OCI-LY1 (cell line): ENCODE measurements around the gene HCK.

Experiments
- H2AFZ ChIP-seq: fragments of 200-600 bp; sonication (generic), shearing (Covaris generic); 2 replicates; pipeline ENCODE4 v1.6.0; 2014; ENCODE audit warnings: antibody characterized with exemption, mild to moderate bottlenecking, low read length
- H3F3A ChIP-seq: fragments of 200-600 bp; sonication (generic), shearing (Covaris generic); 2 replicates; pipeline ENCODE4 v1.6.0; 2014; ENCODE audit warnings: mild to moderate bottlenecking, antibody characterized with exemption, low read length, moderate library complexity; ENCODE audit not compliant: insufficient read depth
- H3K27ac ChIP-seq: fragments of 200-600 bp; sonication (generic); 2 replicates; pipeline ENCODE4 v1.5.1; 2014; ENCODE audit warnings: low read length, mixed run types, mild to moderate bottlenecking, low read depth; ENCODE audit not compliant: poor library complexity, severe bottlenecking
- H3K27me3 ChIP-seq: fragments of 200-600 bp; sonication (generic); 2 replicates; pipeline ENCODE4 v1.6.0; 2014; ENCODE audit warnings: antibody characterized with exemption, mild to moderate bottlenecking, low read length, moderate library complexity; ENCODE audit not compliant: insufficient read depth
- H3K36me3 ChIP-seq: fragments of 200-600 bp; sonication (generic); 2 replicates; pipeline ENCODE4 v1.6.1; 2014; ENCODE audit warnings: mild to moderate bottlenecking, antibody characterized with exemption, low read length, moderate library complexity, mixed read lengths; ENCODE audit not compliant: insufficient read depth
- H3K4me1 ChIP-seq: fragments of 200-600 bp; sonication (generic); 2 replicates; pipeline ENCODE4 v1.5.1; 2014; ENCODE audit warnings: mild to moderate bottlenecking, low read length, moderate library complexity; ENCODE audit not compliant: insufficient read depth, severe bottlenecking
- H3K4me2 ChIP-seq: fragments of 200-600 bp; sonication (generic), shearing (Covaris generic); 2 replicates; pipeline ENCODE4 v1.6.1; 2014; ENCODE audit warnings: low read length
- H3K4me3 ChIP-seq: fragments of 200-600 bp; sonication (generic); 2 replicates; pipeline ENCODE4 v1.5.1; 2014; ENCODE audit warnings: low read length, low read depth, mild to moderate bottlenecking, mixed read lengths; ENCODE audit not compliant: poor library complexity, severe bottlenecking
- H3K79me2 ChIP-seq: fragments of 200-600 bp; shearing (Covaris generic); 2 replicates; pipeline ENCODE4 v1.6.1; 2016; ENCODE audit warnings: mixed run types, low read length, mixed read lengths; ENCODE audit not compliant: insufficient read depth
- H3K9ac ChIP-seq: fragments of 200-600 bp; sonication (generic), shearing (Covaris generic); 2 replicates; pipeline ENCODE4 v1.6.1; 2014; ENCODE audit warnings: mild to moderate bottlenecking, low read length, mixed read lengths
- H3K9me2 ChIP-seq: fragments of 200-600 bp; sonication (generic), shearing (Covaris generic); 2 replicates; pipeline ENCODE4 v1.6.1; 2014; ENCODE audit warnings: low read depth, mild to moderate bottlenecking, low read length, mixed read lengths
- H3K9me3 ChIP-seq: fragments of 200-600 bp; shearing (Covaris generic); 2 replicates; pipeline ENCODE4 v1.6.1; 2014; ENCODE audit warnings: low read length, mixed read lengths
- H4K20me1 ChIP-seq: fragments of 200-600 bp; sonication (generic), shearing (Covaris generic); 2 replicates; pipeline ENCODE4 v1.6.0; 2016; ENCODE audit warnings: mild to moderate bottlenecking, low read length; ENCODE audit not compliant: insufficient read depth
- EZH2 ChIP-seq: fragments of 200-600 bp; sonication (generic), shearing (Covaris generic); IDR thresholded peaks from 2 replicates; pipeline ENCODE4 v1.8.0; 2017; ENCODE audit warnings: borderline replicate concordance, mixed run types, mild to moderate bottlenecking, antibody characterized with exemption, low read length, moderate library complexity, mixed read lengths
- TF ChIP-seq, protein P1 (sequence below): fragments of 200-600 bp; sonication (generic), shearing (Covaris generic); IDR thresholded peaks from 2 replicates; pipeline ENCODE4 v1.5.1; 2017; ENCODE audit warnings: mild to moderate bottlenecking, antibody characterized with exemption, low read length, moderate library complexity, mixed read lengths

HCK gene

DNA sequence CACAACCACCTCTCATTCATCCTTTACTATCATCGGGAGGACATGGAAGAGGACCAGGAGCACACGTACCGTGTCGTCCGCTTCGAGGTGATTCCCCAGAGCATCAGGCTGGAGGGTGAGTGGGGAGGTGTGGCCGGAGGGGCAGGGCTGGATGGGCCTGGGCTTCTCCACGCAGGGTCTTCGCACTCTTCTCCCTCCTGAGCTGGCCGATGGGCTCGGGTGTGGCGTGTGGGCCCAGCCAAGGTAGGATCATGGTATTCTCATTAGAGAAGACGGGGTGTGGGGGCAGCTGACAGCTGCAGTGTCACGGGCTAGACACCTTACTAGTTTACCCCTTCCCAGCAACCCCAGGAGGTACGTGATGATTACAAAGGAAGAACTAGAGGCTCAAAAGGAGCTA lies 90.9 kb downstream of the HCK start:
- Histone ChIP-seq H3K79me2 (no peaks in the 10 kb centered on the region), H3K4me2 (no peak overlapping the region), H3K9me3 (no peaks in the 10 kb centered on the region), H3K9ac (no peak overlapping the region), H3K27me3 (no peaks in the 10 kb centered on the region), H3K4me3 (no peak overlapping the region), H2AFZ (no peak overlapping the region), H4K20me1 (no peaks in the 10 kb centered on the region), H3K9me2 (no peaks in the 10 kb centered on the region), H3K27ac (no peak overlapping the region), H3F3A (no peaks in the 10 kb centered on the region), H3K4me1 (peaks cover 17% of the 10 kb centered on the region), H3K36me3 (peaks cover 94% of the 10 kb centered on the region)
- no peak for TF ChIP-seq EZH2
- TF ChIP-seq, protein P1, sequence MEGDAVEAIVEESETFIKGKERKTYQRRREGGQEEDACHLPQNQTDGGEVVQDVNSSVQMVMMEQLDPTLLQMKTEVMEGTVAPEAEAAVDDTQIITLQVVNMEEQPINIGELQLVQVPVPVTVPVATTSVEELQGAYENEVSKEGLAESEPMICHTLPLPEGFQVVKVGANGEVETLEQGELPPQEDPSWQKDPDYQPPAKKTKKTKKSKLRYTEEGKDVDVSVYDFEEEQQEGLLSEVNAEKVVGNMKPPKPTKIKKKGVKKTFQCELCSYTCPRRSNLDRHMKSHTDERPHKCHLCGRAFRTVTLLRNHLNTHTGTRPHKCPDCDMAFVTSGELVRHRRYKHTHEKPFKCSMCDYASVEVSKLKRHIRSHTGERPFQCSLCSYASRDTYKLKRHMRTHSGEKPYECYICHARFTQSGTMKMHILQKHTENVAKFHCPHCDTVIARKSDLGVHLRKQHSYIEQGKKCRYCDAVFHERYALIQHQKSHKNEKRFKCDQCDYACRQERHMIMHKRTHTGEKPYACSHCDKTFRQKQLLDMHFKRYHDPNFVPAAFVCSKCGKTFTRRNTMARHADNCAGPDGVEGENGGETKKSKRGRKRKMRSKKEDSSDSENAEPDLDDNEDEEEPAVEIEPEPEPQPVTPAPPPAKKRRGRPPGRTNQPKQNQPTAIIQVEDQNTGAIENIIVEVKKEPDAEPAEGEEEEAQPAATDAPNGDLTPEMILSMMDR: no peak

DNA sequence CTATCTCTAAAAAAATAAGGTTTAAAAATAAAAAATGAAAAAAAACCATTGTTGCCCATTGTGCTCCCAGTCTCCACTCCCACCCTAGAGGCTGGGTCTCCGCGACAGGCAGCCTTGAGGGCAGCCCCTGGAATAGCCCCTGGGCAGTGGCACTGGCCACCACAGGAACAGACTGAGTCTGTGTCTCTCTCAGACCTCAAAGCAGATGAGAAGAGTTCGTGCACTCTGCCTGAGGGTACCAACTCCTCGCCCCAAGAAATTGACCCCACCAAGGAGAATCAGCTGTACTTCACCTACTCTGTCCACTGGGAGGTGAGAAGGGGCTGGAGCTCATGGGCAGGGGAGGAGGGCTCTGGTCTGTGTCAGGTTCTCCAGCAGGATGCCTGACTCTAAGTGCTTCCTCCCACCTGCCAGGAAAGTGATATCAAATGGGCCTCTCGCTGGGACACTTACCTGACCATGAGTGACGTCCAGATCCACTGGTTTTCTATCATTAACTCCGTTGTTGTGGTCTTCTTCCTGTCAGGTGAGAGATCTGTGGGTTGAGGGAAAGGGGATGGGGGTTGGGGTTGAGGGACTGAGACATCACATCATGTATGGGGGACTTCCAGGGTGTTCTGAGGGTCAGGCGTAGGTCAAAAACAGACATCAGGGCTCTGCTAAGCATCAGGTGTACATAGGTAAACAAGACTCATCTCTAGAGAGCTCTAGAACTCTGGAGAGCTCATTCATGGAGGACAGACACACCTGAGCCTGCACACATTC lies 93.0 kb downstream of the HCK start:
- no peaks in the 10 kb centered on the region for H3F3A ChIP-seq
- no peak overlapping the region for H3K4me3 ChIP-seq
- H3K4me2 ChIP-seq: no peak overlapping the region
- H3K36me3 ChIP-seq: peaks cover 88% of the 10 kb centered on the region
- H3K27me3 ChIP-seq: no peaks in the 10 kb centered on the region
- H4K20me1 ChIP-seq: no peaks in the 10 kb centered on the region
- no peak overlapping the region for H3K9ac ChIP-seq
- no peaks in the 10 kb centered on the region for H3K79me2 ChIP-seq
- no peak for TF ChIP-seq EZH2
- TF ChIP-seq, protein P1: no peak
- no peak overlapping the region for H2AFZ ChIP-seq
- no peaks in the 10 kb centered on the region for H3K9me3 ChIP-seq
- H3K4me1 ChIP-seq: no peaks in the 10 kb centered on the region
- H3K27ac ChIP-seq: no peak overlapping the region
- H3K9me2 ChIP-seq: no peaks in the 10 kb centered on the region

DNA sequence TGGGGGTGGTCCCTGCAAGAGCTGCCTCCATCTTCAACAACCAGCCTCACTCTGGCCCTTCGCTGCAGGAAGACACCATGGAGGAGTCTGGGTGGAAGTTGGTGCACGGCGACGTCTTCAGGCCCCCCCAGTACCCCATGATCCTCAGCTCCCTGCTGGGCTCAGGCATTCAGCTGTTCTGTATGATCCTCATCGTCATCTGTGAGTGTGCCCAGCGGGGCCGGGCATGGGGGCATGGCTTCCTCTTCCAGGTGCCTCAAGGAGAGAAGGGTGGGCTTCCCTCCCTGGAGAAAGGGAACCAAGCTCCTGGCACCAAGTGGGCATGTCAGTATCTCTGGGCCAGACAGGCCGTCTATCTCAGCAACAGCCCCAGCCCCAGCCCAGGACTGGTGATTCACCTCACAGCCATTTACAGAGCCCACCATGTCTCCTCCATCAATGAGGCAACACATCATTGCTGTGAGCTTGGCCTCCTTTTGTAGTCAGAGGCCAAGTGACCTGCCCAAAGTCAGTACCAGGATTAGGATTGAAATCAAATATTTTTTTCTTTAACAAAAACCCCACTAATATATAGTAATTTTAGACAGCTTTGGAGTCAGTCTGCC lies 97.6 kb downstream of the HCK start:
- TF ChIP-seq, protein P1: no peak
- TF ChIP-seq EZH2: no peak
- H3K4me2 ChIP-seq: no peak overlapping the region
- peaks cover 78% of the 10 kb centered on the region for H3K36me3 ChIP-seq
- no peaks in the 10 kb centered on the region for H3K4me1 ChIP-seq
- H3K79me2 ChIP-seq: no peaks in the 10 kb centered on the region
- no peak overlapping the region for H3K4me3 ChIP-seq
- no peaks in the 10 kb centered on the region for H3K27me3 ChIP-seq
- no peaks in the 10 kb centered on the region for H3K9me3 ChIP-seq
- no peak overlapping the region for H2AFZ ChIP-seq
- H4K20me1 ChIP-seq: no peaks in the 10 kb centered on the region
- H3F3A ChIP-seq: no peaks in the 10 kb centered on the region
- H3K27ac ChIP-seq: no peak overlapping the region
- H3K9me2 ChIP-seq: no peaks in the 10 kb centered on the region
- no peak overlapping the region for H3K9ac ChIP-seq
